BJ (cell line): ENCODE results near the gene CALY. TPM values are rescaled to one million over a fixed set of nuclear protein-coding genes. Genes with fewer than 3 reads are reported as not detected.

ENCODE experiments used
- CTCF ChIA-PET: fragments of 350-600 bp; formaldehyde crosslinking; extraction: SDS; loops from one replicate; lab custom pipeline; 2021; ENCODE audit warnings: antibody characterized with exemption, inconsistent platforms; lab: Yijun Ruan, JAX
- POLR2A ChIA-PET: fragments of 300-600 bp; sonication (Branson Sonifier 250); formaldehyde crosslinking; extraction: SDS; loops from one replicate; lab custom pipeline; 2021; ENCODE audit warnings: antibody characterized with exemption; lab: Charles Lee
- DNase-seq: peaks from one replicate; pipeline ENCODE4 v3.0.0-alpha.2; 2011; ENCODE audit warnings: low read depth
- H3K27me3 ChIP-seq: 2 replicates; pipeline ENCODE4 v1.6.0; 2011; ENCODE audit warnings: low read length; ENCODE audit not compliant: control insufficient read depth, insufficient read depth
- H3K36me3 ChIP-seq: 2 replicates; pipeline ENCODE4 v1.5.1; 2011; ENCODE audit warnings: low read length; ENCODE audit not compliant: control insufficient read depth, insufficient read depth
- H3K4me3 ChIP-seq: 2 replicates; pipeline ENCODE4 v1.5.1; 2011; ENCODE audit warnings: low read depth, mild to moderate bottlenecking, control low read depth, low read length
- CTCF ChIP-seq: IDR thresholded peaks from 2 replicates; pipeline ENCODE4 v1.5.1; 2011; ENCODE audit warnings: low read depth, mild to moderate bottlenecking, control low read depth, inconsistent platforms, low read length, moderate library complexity; ENCODE audit not compliant: insufficient read depth
- polyA plus RNA-seq: library from polyadenylated mRNA; depleted of rRNA; stranded (reverse); fragments of >200 nt; gene quantifications from 2 replicates; pipeline ENCODE4 v1.2.3, GENCODE V29; 2011

CALY gene
- polyA plus RNA-seq, 1 experiment, result 0.91 TPM

- ChIA-PET CTCF (interaction anchor here (0.7 to 3.0 kb wide), 36 partner anchors 8 to 288 kb away, joined by 3 to 20 read pairs (median 4); partner anchors contain the start of genes ADAM8, ECHS1, FUOM and PRAP1), POLR2A (interaction anchor here (0.7 kb wide), 1 partner anchor 50 kb away, joined by 7 read pairs; no protein-coding TSS in a partner anchor)
- no peaks in the 10 kb centered on the region for H3K36me3 ChIP-seq
- H3K4me3 ChIP-seq, result no peak overlapping the region
- DNase-seq, result no peak
- no peak for TF ChIP-seq CTCF
- peaks cover 19% of the 10 kb centered on the region for H3K27me3 ChIP-seq
These were observed 8.0 kb downstream of the CALY start for GRCh38 chr10:133328358-133329343.

- no peak for TF ChIP-seq CTCF
- H3K36me3 ChIP-seq, result no peaks in the 10 kb centered on the region
- POLR2A ChIA-PET, result no interaction called here
- CTCF ChIA-PET, result interaction anchor here (1.0 to 3.0 kb wide), 8 partner anchors 10 to 286 kb away, joined by 3 to 20 read pairs (median 4); partner anchors contain the start of gene PRAP1
- no peak overlapping the region for H3K4me3 ChIP-seq
- DNase-seq, result no peak
- H3K27me3 ChIP-seq, result peaks cover 19% of the 10 kb centered on the region
These were observed 8.9 kb downstream of the CALY start for GRCh38 chr10:133327651-133328357.

GRCh38 chr10:133326745-133327650 lies 9.7 kb downstream of the CALY start:
- H3K4me3 ChIP-seq, result no peak overlapping the region
- TF ChIP-seq CTCF, result no peak
- POLR2A ChIA-PET, result no interaction called here
- no peaks in the 10 kb centered on the region for H3K36me3 ChIP-seq
- no peak for DNase-seq
- peaks cover 13% of the 10 kb centered on the region for H3K27me3 ChIP-seq
- CTCF ChIA-PET, result interaction anchor here (1.0 to 1.6 kb wide), 5 partner anchors 9 to 287 kb away, joined by 3 to 5 read pairs (median 4); no protein-coding TSS in a partner anchor

GRCh38 chr10:133326223-133326551 lies 10.5 kb downstream of the CALY start:
- POLR2A ChIA-PET, result no interaction called here
- Histone ChIP-seq H3K4me3 (peak overlapping the region; percentile 53), H3K27me3 (peaks cover 10% of the 10 kb centered on the region), H3K36me3 (no peaks in the 10 kb centered on the region)
- TF ChIP-seq CTCF, result no peak
- DNase-seq, result no peak
- CTCF ChIA-PET, result interaction anchor here (1.5 kb wide), 1 partner anchor 111 kb away, joined by 5 read pairs; no protein-coding TSS in a partner anchor
